Measurements from ENCODE around the gene IRAK1BP1.
"Not testable (repeated sequence)": the region's sequence is repeated elsewhere in the genome, so short reads cannot be mapped to it uniquely, and the experiment has no call there.

Gene IRAK1BP1, protein sequence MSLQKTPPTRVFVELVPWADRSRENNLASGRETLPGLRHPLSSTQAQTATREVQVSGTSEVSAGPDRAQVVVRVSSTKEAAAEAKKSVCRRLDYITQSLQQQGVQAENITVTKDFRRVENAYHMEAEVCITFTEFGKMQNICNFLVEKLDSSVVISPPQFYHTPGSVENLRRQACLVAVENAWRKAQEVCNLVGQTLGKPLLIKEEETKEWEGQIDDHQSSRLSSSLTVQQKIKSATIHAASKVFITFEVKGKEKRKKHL

DNA sequence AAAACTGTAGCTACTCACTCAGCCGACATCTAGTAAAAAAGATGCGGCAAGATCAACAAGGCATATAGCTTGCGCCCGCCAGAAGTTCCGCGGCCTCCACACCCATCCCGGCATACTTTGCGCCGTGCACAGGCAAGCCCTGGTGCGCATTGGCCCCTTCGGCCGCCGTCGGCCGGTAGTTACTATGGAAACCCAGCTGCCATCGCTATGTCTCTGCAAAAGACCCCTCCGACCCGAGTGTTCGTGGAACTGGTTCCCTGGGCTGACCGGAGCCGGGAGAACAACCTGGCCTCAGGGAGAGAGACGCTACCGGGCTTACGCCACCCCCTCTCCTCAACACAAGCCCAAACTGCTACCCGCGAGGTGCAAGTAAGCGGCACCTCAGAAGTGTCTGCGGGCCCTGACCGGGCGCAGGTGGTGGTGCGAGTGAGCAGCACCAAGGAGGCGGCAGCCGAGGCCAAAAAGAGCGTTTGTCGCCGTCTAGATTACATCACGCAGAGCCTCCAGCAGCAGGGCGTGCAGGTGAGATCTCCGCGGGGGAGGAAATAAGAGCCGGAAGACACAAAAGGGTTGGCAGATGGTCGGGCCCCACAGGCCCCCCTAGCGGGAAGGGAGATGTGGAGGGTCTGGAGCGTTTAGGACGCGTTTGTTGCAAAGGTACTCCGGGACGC lies at the start of gene IRAK1BP1:
TSS of gene IRAK1BP1 (plus strand) at position 182 of the 671 bp plus-strand sequence. CDS start at position 208, 26 bp downstream.
- DNase-seq (ENCODE audit: insufficient read length, low spot score) (peak; percentile 79), FAIRE-seq (peak; percentile 83)

DNA sequence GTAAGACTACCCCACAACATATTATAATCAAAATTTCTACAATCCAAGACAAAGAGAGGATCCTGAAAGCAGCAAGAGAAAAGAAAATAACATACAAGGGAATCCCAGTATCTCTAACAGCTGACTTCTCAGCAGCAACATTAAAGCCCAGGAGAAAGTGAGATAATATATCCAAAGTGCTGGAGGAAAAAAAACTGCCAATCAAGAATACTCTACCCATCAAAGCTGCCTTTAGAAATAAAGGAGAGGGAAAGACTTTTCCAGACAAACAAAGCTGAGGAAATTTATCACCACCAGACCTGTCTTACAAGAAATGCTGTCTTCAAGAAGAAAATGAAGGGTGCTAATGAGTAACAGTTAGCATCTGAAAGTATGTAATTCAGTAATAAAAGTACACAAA lies 43.3 kb upstream of the IRAK1BP1 start:
- FAIRE-seq: no peak
- no peak for DNase-seq (ENCODE audit: insufficient read length, low spot score)

DNA sequence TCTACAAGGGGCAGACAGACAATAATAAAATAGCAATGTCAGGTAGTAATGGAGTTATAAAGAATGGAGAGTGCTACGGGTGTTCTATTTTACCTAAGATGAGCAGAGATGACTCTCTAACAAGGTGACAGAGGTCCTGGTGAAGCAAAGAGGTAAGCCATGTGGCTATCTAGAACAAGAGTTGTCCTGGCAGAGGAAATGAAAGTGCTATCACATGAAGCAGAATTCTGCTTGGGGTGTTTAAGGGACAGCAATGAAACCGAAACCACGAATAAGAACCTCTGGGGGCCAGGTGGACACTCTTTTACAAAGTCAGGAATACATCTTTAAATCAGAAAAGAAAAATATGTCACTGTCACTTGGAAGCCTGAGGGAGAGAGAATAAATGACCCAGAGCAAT lies 37.9 kb upstream of the IRAK1BP1 start:
- no peak for FAIRE-seq

DNA sequence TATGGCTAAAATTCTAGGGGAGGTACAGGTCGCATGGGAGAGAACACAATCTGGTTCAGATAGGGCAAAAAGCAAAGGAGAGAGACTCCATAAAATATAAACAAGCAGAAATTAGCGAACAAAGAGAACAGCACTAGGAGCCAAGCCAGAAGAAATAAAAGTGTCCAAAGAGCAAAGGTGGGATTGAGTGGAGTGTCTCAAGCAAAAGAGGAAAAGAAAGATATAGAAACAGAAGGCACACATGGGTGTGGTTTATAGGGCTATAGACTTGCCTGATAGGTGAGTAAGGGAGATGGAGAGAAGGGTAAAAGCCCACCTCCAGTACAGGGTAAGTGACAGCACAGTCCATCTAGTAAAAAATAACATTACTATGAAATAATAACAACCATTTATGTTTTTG lies 36.5 kb upstream of the IRAK1BP1 start:
- DNase-seq (ENCODE audit: insufficient read length, low spot score): no peak
- FAIRE-seq: no peak

More for the DNA sequence above, 37.9 kb upstream of the IRAK1BP1 start:
- DNase-seq (ENCODE audit: insufficient read length, low spot score): no peak

DNA sequence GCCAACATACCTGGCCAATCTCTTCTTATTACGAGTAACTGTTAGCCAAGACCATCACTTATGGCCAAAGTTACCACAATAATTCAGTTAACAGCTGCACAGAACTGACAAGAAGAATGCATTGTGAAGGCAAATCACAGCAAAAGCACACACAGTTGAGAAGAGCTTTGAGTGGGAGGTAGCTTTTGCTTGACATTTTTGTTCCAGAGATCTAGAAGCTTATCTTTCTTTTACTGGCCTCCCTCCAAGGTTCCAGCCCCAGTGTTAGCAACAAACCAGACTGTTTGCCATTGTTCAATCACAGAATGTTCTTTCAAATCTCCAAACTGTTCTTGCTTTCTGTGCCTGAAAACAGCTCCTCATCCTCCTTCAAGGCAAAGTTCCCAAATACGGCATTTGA lies 35.9 kb upstream of the IRAK1BP1 start:
- DNase-seq (ENCODE audit: insufficient read length, low spot score) (no peak), FAIRE-seq (no peak)

DNA sequence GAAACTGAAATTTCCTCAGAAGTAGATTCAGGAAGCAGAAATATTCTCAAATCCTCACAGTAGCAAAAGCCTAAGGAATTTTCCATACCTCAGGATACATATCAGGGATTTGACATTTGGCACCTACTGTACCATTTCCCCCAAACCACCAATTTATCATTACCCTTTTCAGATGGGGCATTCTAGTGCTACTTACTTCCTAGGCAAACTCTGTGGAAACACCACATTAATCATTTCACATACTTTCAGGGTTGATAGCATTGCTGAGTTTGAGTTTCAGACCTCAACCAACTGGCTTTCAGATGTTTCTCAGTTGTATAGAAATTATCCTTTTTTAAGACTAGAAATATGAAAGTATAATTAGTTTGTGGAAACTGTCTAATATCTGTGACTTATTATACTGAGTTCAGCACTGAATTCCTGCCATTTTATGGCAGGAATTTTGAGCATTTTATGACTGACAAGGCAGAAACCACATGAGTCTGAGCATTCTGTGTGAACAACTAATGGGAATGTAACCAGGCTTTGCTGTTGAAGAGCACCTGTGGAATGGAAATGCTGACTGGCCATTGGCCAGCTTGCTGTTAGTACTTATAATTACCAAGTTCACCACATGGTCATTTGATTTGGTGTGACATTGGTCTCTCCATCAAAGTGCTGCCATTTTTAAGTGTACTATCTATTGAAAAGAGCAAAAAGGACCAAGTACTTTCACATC lies 35.1 kb upstream of the IRAK1BP1 start:
- no peak for FAIRE-seq
- no peak for DNase-seq (ENCODE audit: insufficient read length, low spot score)

DNA sequence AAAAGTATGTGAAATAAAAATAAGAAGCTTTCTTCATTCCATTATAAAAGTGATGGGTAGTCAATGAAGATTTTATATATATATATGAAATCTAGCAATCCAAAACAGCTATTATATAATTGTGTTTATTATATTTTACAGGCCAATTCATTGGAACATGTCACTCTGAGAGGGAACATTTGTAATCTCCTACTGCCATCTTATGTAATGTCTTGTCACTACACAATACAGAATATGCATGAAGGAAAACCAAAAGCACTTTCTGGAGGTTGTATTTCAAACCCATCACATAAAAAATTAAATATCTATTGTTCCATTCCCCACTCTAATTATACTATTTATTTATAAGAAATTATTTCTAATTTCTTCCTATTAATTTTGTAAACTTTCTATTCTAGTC lies 31.5 kb upstream of the IRAK1BP1 start:
- no peak for FAIRE-seq
- peak; percentile 4 for DNase-seq (ENCODE audit: insufficient read length, low spot score)

DNA sequence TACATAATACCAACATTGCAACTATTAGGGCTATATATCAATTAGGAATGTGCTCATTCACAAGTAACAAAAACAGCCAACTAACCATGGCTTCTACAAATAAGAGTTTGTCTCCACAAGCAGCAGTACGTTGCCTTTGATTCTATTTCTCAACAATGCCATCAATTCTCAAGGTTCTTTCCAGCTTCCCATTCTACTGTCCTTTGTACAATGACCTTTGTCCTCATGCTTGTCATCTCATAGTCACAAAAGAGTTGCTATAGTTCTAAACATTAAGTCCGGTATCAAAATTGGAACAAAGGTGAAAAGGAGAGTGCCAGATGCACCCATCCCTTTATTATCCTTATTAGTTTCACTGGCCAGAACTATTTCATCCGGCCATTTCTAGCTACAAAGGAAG lies 30.8 kb upstream of the IRAK1BP1 start:
- FAIRE-seq: no peak
- no peak for DNase-seq (ENCODE audit: insufficient read length, low spot score)

DNA sequence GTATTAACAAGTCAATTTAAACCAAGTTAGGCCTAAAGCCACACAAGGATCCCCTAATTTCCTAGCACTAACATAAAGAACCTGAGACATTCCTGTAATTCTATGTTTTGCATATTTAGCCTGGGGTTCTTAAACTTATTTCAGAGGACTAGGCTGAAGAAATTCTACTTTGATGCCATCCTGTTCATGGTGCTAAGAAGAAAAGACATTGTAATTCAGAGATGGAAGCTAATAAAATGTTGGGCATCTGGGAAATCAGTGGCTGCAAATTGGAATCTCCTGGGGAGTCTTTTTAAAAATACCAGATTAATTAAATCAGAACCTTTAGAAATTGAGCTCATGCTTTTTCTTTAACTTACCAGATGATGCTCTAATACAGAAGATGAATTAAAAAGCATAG lies 26.2 kb upstream of the IRAK1BP1 start:
- FAIRE-seq (no peak), DNase-seq (ENCODE audit: insufficient read length, low spot score) (no peak)

DNA sequence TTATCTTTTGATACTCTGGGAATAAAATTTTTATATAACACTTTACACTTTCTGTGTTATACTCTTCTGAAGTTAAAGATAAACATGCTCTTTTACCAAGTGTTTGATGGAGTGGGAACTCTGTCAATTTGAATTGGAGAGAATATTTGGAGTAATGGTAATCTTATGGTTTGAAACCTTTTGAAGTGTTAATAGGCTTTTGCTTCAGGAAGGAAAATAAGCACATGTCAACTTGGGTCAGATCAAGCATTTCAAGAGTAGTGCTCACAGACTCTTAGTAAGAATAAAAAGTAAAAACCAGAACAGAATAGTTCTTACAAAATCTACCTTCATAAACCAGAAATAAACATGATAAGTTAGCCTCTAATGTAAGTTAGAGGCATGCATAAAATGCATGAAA lies 24.4 kb upstream of the IRAK1BP1 start:
- FAIRE-seq (no peak), DNase-seq (ENCODE audit: insufficient read length, low spot score) (no peak)

DNA sequence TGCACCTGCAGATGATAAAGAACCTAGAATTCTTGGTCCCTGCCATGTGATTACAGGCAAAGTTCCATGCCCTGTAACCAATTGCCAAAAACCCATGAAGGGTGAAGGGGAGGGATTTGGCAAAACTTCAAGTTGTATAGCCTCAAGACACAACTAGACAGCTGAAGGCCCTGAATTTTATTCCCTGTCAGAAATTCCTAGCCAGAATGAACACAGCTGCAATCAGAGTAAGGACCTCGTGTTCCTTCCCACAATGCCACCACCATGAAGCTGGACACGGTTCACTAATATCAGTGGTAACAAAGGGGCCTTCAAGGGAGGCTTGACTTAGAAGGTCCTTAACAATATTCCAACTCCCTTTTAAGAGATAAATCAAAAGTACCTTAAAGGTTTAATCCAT lies 22.5 kb upstream of the IRAK1BP1 start:
- DNase-seq (ENCODE audit: insufficient read length, low spot score): no peak
- FAIRE-seq: no peak

DNA sequence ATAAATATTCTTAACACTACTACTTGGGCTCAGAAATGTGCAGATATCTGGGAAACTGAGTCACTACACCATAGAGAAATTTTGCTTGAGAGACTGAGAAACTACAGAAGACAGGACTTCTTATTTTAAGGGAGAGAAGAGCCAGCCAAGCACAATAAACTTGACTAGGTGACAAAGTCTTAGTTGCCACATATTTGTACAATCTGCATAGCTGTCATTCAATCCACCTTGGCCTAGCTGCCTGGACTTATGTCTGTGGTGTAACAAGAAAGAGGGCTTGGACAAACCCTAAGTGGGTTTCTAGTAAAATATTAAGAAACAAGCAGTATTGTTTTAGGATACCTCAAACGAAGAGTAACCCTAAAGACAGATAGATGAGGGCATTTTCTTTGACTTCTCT lies 21.8 kb upstream of the IRAK1BP1 start:
- FAIRE-seq (no peak), DNase-seq (ENCODE audit: insufficient read length, low spot score) (no peak)

DNA sequence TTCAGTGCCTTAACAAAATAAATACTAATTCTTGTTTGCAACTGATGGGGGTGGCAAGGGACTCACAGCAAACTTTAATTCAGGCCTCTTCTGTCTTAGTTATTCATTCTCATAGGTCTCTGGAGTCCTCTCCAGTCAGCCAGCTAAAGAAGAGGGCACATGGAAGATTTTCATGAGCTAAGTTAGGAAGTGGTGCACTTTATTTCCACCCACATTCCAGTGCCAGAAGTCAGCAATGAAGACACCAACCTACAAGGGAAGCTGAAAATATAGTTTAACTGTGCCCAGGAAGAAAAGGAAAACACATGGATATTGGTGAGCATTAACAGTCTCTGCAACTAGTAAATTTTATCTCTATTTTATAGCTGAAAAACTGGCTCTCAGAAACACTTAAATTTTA lies 16.7 kb upstream of the IRAK1BP1 start:
- FAIRE-seq (no peak), DNase-seq (ENCODE audit: insufficient read length, low spot score) (no peak)

DNA sequence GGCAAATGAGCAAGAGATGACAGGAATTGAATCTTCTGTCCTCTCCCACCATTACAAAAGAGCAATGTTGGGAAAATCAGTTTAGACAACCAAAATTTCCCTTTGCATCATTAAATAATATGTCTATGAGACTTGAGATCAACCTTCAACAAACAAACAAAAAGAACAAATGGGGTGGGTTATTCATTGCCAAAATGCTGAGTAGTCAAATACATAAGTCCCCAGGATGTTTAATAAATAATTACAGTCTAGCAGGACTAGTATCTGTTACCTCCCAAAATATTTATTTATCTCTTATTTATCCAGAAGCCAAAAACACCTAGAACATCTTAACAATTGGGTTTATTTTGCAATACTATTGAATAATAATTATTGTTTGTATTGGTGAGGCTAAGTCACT lies 16.2 kb upstream of the IRAK1BP1 start:
- FAIRE-seq: no peak
- DNase-seq (ENCODE audit: insufficient read length, low spot score): no peak

DNA sequence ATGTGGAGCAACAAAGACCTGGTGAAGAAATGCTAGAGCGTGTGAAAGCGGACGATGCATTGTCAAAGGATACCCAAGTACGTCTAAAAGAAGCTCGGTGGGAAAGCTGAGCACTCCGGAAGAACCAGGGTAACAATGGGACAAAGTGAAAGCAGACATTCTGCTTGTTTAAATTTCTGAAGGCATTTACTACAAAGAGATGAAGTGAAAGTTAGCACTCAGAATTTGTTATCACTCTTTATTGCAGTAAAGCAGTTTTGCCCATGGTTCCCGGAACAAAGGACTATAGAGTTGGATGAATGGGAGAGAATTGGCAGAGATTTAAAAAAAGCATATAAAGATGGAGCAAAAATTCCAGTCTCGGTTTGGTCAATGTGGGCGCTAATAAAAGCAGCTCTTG lies 12.8 kb upstream of the IRAK1BP1 start:
- FAIRE-seq (no peak), DNase-seq (ENCODE audit: insufficient read length, low spot score) (no peak)

DNA sequence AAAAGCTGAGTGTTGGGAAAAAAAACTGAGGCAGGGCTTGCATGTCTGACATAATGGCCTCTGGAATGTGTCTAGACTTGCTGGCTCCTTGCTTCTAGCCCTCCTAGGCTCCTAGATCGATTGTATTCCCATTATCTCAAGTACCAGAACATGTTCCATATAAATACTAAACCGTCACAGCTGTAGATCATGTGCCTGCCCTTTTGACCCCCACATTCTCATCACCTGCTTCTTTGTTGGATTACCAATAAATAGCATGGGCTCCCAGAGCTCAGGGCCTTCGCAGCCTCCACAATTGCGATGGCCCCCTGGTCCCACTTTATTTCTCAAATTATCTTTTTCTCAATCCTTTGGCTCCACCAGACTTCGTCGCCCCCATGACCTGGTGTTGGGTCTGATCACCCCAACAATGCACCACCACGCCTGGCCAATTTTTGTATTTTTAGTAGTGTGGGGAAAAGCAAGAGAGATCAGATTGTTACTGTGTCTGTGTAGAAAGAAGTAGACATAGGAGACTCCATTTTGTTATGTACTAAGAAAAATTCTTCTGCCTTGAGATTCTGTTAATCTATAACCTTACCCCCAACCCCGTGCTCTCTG lies 8.9 kb upstream of the IRAK1BP1 start:
- FAIRE-seq: not testable (repeated sequence)

DNA sequence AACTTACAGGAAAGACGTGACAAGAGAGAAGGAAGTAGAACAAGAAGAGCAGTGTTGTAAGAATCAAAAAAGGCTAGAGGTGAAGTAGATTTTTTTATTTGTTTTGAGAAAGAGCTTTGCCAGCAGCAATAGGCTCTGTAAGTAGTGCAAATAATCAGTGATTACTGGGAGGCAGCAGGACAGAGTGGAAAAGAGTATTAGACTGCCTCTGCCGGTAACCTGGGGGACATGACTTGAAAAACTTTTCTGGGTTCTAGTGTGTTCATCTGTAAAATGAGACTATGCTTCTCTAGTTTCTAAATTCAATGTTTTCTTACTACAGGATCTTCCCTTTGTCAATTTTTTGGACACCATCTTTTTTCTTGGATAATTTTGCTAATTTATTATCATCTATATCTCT lies 5.8 kb upstream of the IRAK1BP1 start:
- FAIRE-seq (no peak), DNase-seq (ENCODE audit: insufficient read length, low spot score) (no peak)

More for the DNA sequence above, 8.9 kb upstream of the IRAK1BP1 start:
- DNase-seq (ENCODE audit: insufficient read length, low spot score): not testable (repeated sequence)

DNA sequence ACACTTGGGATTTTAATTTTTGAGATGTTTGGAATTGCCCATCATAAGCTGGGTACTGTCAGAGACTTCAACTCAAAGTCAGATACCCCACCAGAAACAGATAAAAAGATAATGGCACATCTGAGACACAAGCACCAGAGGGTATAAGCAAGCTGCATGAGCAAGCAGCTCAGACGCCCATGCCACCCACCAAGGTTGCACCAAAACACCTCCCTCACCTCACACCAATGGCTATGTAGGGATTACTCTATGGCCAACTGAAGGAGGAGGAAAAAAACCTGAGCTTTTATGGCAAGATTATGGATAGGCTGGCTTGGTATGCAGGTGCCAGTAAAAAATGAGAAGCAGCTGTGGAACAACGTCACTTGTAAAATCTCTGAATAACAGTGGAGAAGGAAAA lies 3.8 kb upstream of the IRAK1BP1 start:
- DNase-seq (ENCODE audit: insufficient read length, low spot score) (no peak), FAIRE-seq (no peak)

DNA sequence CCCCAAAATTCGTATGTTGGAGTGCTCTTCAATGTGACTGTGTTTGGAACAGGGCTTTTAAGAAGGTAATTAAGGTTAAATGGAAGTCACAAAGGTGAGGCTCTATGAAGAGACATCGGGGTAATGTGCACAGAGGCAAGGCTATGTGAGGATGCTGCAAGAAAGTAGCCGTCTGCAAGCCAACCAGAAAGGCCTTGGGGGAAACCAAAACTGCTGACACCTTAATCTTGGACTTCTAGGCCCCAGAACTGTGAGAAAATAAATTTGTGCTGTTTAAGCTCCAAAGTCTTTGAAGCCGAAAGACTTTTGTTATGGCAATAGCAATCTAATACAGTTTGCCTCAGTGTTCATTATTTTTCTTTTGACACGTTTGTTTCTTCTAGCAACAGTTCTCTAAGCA lies 2.4 kb upstream of the IRAK1BP1 start:
- FAIRE-seq (no peak), DNase-seq (ENCODE audit: insufficient read length, low spot score) (no peak)

DNA sequence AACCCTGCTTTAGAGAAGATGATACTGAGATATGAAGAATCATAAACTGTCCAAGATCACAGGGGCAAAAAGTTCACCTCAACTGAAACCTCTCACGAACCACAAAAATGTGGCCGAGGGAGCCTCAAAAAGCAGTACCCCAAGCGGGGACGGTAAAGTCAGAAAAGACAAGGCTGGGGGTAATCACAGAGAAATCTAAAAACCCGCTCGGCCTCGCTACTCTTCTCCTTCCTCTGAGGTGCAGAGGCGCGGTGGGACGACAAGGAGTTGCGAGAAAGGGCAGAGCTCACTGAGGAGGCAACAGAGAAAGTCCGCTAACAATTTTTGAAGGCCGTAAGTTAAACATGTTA lies 356 bp upstream of the IRAK1BP1 start:
- FAIRE-seq (no peak), DNase-seq (ENCODE audit: insufficient read length, low spot score) (no peak)

DNA sequence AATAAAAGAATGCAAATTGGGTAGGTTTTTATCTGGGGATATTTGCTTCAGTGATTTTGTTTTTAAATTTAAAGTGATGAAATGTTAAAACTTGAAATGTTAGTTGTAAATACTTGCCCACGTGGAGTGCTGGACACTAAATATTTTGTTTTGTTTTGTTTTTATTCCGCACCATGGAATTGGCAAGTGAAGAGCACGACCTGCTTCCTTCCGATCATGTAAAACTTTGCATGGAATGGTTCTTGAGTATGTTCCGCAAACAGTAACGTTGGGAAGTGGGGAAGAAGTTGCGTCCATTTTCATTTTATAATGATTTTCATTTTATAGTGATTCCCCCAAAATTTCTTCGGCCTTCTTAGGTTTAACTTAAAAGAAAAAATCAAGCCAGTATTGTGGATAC lies 765 bp downstream of the IRAK1BP1 start:
- DNase-seq (ENCODE audit: insufficient read length, low spot score) (no peak), FAIRE-seq (no peak)

DNA sequence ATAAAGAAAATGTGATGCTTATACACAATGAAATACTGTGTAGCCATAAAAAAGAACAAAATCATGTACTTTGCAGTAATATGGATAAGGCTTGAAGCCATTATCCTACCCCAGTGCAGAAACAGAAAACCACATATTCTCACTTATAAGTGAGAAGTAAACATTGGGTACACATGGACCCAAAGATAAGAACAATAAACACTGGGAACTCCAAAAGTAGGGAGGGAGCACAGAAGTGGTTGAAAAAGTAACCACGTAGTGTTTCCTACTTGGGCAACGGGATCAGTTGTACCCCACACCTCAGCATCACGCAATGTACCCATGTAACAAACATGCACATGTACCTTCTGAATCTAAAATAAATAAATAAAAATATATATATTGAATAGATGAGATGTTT lies 8.2 kb downstream of the IRAK1BP1 start:
- FAIRE-seq: no peak

More for the DNA sequence above, 8.2 kb downstream of the IRAK1BP1 start:
- DNase-seq (ENCODE audit: insufficient read length, low spot score): no peak

Data from HTR-8/SVneo (cell line).